OCI-LY3 (cell line): ENCODE measurements around the gene IDH2.

Experiments used
- EZH2phosphoT487 ChIP-seq: fragments of 200-600 bp; shearing (Covaris generic); IDR thresholded peaks from 2 replicates; pipeline ENCODE4 v1.6.1; 2018; ENCODE audit warnings: antibody characterized with exemption, mixed run types, low read depth
- TF ChIP-seq, protein P1 (sequence below): fragments of 200-600, 300-600 bp; sonication (generic); IDR thresholded peaks from 2 replicates; pipeline ENCODE4 v1.5.1; 2014; ENCODE audit warnings: antibody characterized with exemption, low read length, low read depth

DNA sequence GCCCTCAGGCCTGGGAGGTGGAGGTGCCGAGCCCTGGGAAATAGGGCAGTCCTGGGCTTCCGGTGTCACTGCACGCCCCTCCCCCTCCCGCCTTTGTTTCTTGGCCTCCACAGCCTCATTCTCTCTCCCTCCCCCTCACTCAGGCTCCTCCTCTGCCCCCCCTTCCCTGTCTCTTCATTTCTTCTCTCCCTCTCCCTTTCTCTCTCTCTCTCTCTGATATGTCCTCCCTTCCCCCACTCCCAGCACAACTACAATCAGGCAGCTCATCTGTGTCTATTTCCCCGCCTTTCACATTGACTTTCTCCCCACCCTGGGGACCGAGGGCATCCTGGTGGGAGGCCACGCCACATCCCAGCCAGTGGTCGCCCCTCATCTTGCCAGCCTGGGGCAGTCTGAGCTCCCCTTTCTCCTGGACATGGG, 40.2 kb downstream of the IDH2 start:
- TF ChIP-seq, protein P1, sequence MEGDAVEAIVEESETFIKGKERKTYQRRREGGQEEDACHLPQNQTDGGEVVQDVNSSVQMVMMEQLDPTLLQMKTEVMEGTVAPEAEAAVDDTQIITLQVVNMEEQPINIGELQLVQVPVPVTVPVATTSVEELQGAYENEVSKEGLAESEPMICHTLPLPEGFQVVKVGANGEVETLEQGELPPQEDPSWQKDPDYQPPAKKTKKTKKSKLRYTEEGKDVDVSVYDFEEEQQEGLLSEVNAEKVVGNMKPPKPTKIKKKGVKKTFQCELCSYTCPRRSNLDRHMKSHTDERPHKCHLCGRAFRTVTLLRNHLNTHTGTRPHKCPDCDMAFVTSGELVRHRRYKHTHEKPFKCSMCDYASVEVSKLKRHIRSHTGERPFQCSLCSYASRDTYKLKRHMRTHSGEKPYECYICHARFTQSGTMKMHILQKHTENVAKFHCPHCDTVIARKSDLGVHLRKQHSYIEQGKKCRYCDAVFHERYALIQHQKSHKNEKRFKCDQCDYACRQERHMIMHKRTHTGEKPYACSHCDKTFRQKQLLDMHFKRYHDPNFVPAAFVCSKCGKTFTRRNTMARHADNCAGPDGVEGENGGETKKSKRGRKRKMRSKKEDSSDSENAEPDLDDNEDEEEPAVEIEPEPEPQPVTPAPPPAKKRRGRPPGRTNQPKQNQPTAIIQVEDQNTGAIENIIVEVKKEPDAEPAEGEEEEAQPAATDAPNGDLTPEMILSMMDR, result no peak
- no peak for TF ChIP-seq EZH2phosphoT487
